CD14-positive monocyte (primary cell): Measurements from ENCODE around the gene DACT2. TPM values are rescaled to one million over a fixed set of nuclear protein-coding genes. Genes with fewer than 3 reads are reported as not detected.

ENCODE experiments used
- DNase-seq, 3 donors: peaks; one replicate each; pipeline ENCODE4 v3.0.0-alpha.2; 2011 to 2022
- H2AFZ ChIP-seq: 2 replicates; pipeline ENCODE4 v1.6.0; 2012; ENCODE audit warnings: mild to moderate bottlenecking, low read depth, low read length, inconsistent platforms; ENCODE audit not compliant: insufficient read depth, poor library complexity, severe bottlenecking
- H3K27ac ChIP-seq, 2 donors: 1 replicate in 1 of 2; 2 replicates in 1 of 2; pipeline ENCODE4 v1.5.1; 2012 to 2013; ENCODE audit warnings: low read length in 2 of 2, control low read depth in 1 of 2, inconsistent platforms in 1 of 2, low read depth in 1 of 2, mild to moderate bottlenecking in 1 of 2
- H3K27me3 ChIP-seq, 2 donors: one replicate each; pipeline versions ENCODE4 v1.6.0 to v1.6.1; 2011 to 2013; ENCODE audit warnings: low read length in 2 of 2; ENCODE audit not compliant: control insufficient read depth in 2 of 2, insufficient read depth in 2 of 2
- H3K36me3 ChIP-seq, 2 donors: replicated peaks in 1 of 2; 1 replicate in 1 of 2; 2 replicates in 1 of 2; pipeline versions ENCODE4 v1.5.1 to v1.6.1; 2012 to 2013; ENCODE audit warnings: low read length in 2 of 2, control low read depth in 1 of 2, inconsistent platforms in 1 of 2, mild to moderate bottlenecking in 1 of 2; ENCODE audit not compliant: insufficient read depth in 2 of 2, control insufficient read depth in 1 of 2
- H3K4me1 ChIP-seq, 2 donors: 1 replicate in 1 of 2; 2 replicates in 1 of 2; pipeline versions ENCODE4 v1.5.1 to v1.6.1; 2012 to 2013; ENCODE audit warnings: low read length in 2 of 2, control low read depth in 1 of 2, inconsistent platforms in 1 of 2, mild to moderate bottlenecking in 1 of 2, moderate library complexity in 1 of 2; ENCODE audit not compliant: insufficient read depth in 2 of 2, control insufficient read depth in 1 of 2
- H3K4me2 ChIP-seq: replicated peaks from 2 replicates; pipeline ENCODE3; 2012; ENCODE audit warnings: low read length, moderate library complexity, mild to moderate bottlenecking; ENCODE audit not compliant: poor library complexity, severe bottlenecking; ENCODE audit errors: extremely low read depth
- H3K4me3 ChIP-seq, 3 experiments: fragments of 200-600 bp in 1 of 3; sonication (generic) in 1 of 3; replicated peaks in 1 of 3; 1 replicate in 2 of 3; 2 replicates in 1 of 3; pipeline ENCODE4 v1.5.1; 2011 to 2013; ENCODE audit warnings: low read length in 3 of 3, mild to moderate bottlenecking in 3 of 3, control low read depth in 2 of 3, low read depth in 2 of 3, inconsistent platforms in 1 of 3, moderate library complexity in 1 of 3
- H3K79me2 ChIP-seq: 2 replicates; pipeline ENCODE4 v1.6.0; 2012; ENCODE audit warnings: mild to moderate bottlenecking, control low read depth, inconsistent platforms, low read length, moderate library complexity; ENCODE audit not compliant: insufficient read depth
- H3K9ac ChIP-seq: 2 replicates; pipeline ENCODE4 v1.6.0; 2017; ENCODE audit warnings: low read length, mild to moderate bottlenecking; ENCODE audit not compliant: insufficient read depth, poor library complexity, severe bottlenecking
- H3K9me3 ChIP-seq, 2 donors: replicated peaks in 1 of 2; 1 replicate in 1 of 2; 2 replicates in 1 of 2; pipeline versions ENCODE4 v1.5.1 to v1.6.1; 2012 to 2013; ENCODE audit warnings: low read length in 2 of 2, control low read depth in 1 of 2; ENCODE audit not compliant: control insufficient read depth in 1 of 2, insufficient read depth in 1 of 2
- H4K20me1 ChIP-seq: 2 replicates; pipeline ENCODE4 v1.6.0; 2012; ENCODE audit warnings: mild to moderate bottlenecking, low read length, control low read depth, moderate library complexity; ENCODE audit not compliant: insufficient read depth
- H3K27ac Mint-ChIP-seq, 7 donors: one replicate each; pipeline ENCODE4 v1.8.0; 2020; ENCODE audit warnings: mild to moderate bottlenecking in 7 of 7, mixed read lengths in 7 of 7, moderate library complexity in 6 of 7, inconsistent platforms in 2 of 7
- H3K27me3 Mint-ChIP-seq, 3 donors: one replicate each; pipeline ENCODE4 v1.8.0; 2021 to 2022; ENCODE audit warnings: low read depth in 3 of 3, mild to moderate bottlenecking in 3 of 3, mixed read lengths in 3 of 3, moderate library complexity in 3 of 3, inconsistent platforms in 1 of 3
- H3K36me3 Mint-ChIP-seq, 2 donors: one replicate each; pipeline ENCODE4 v1.8.0; 2020; ENCODE audit warnings: mixed read lengths in 2 of 2, inconsistent platforms in 1 of 2, mild to moderate bottlenecking in 1 of 2
- H3K4me1 Mint-ChIP-seq: one replicate; pipeline ENCODE4 v1.8.0; 2020; ENCODE audit warnings: mild to moderate bottlenecking, mixed read lengths
- H3K4me3 Mint-ChIP-seq, 2 donors: one replicate each; pipeline ENCODE4 v1.8.0; 2020; ENCODE audit warnings: mild to moderate bottlenecking in 2 of 2, mixed read lengths in 2 of 2, moderate library complexity in 1 of 2
- H3K9me3 Mint-ChIP-seq, 7 donors: one replicate each; pipeline ENCODE4 v1.8.0; 2020 to 2022; ENCODE audit warnings: mixed read lengths in 7 of 7, mild to moderate bottlenecking in 6 of 7, moderate library complexity in 6 of 7, inconsistent platforms in 2 of 7
- CTCF ChIP-seq: fragments of 200-600 bp; IDR thresholded peaks from one replicate; pipeline ENCODE4 v1.8.0; 2022; ENCODE audit warnings: antibody characterized with exemption, mild to moderate bottlenecking
- WGBS: methylation state at CpG from one replicate; pipeline ENCODE4 v1.1.5; 2013; ENCODE audit warnings: missing lambda C conversion rate; ENCODE audit not compliant: insufficient coverage; 5-methylcytosine and 5-hydroxymethylcytosine counted together
- intact Hi-C, 2 donors: fragments of 100-400 bp; cut with micrococcal nuclease; formaldehyde crosslinking; loops; one replicate each; pipeline versions ENCODE4 v1.15.0 to v1.15.1; 2023
- polyA plus RNA-seq, 3 donors: library from polyadenylated mRNA; depleted of rRNA in 1 of 3; unstranded in 2 of 3; stranded (reverse) in 1 of 3; fragments of 300-500 nt in 2 of 3; fragments of >200 nt in 1 of 3; fragmentation: Illumina TruSeq in 2 of 3; gene quantifications; 1 replicate in 2 of 3; 2 replicates in 1 of 3; pipeline ENCODE4 v1.2.3, GENCODE V29; 2012 to 2021

DACT2 gene
- polyA plus RNA-seq, 3 donors, result not detected

DNA sequence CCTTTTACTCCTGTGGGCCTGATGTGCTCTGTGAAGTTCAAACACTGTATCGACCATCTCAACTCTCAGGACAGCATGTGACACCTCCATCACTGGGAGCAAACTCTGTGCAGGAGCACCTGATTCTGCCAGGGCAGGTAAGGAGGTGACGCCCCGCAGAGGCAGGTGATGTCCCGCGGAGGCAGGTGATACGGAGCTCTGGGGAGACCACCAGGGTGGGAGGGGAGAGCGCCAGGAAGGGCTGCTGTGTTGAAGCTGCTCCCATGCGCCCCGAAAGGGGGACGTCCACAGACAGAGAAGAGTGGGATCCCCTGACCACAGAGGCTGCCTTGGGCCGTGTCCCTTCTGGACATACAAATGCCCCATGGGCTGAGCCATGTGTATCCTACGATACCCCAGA is 58.3 kb downstream of the DACT2 start:
- H2AFZ ChIP-seq, result no peak overlapping the region
- no peaks in the 10 kb centered on the region for H3K79me2 ChIP-seq
- peaks cover 0 to 9% (median 3%) of the 10 kb centered on the region in 7 donors for H3K9me3 Mint-ChIP-seq
- H3K9ac ChIP-seq, result no peak overlapping the region
- H3K36me3 ChIP-seq, result no peaks in the 10 kb centered on the region
- no peak overlapping the region for H3K4me3 Mint-ChIP-seq
- no peaks in the 10 kb centered on the region for H3K4me1 Mint-ChIP-seq
- H3K27ac ChIP-seq, result no peak overlapping the region
- H3K27ac Mint-ChIP-seq, result no peak overlapping the region
- H3K27me3 Mint-ChIP-seq, result peaks cover 0 to 1% (median 1%) of the 10 kb centered on the region in 3 donors
- no peaks in the 10 kb centered on the region for H3K4me1 ChIP-seq
- no peak overlapping the region for H3K4me3 ChIP-seq
- no peak overlapping the region for H3K4me2 ChIP-seq
- H4K20me1 ChIP-seq, result no peaks in the 10 kb centered on the region
- H3K36me3 Mint-ChIP-seq, result no peaks in the 10 kb centered on the region
- H3K9me3 ChIP-seq, result peaks cover 0 to 2% of the 10 kb centered on the region in 2 donors
- no peaks in the 10 kb centered on the region for H3K27me3 ChIP-seq
- TF ChIP-seq CTCF, result no peak
- intact Hi-C loops, result no loop called here
- 91% methylated on average over 10 of the region's 12 CpGs for WGBS
- no peak for DNase-seq

DNA sequence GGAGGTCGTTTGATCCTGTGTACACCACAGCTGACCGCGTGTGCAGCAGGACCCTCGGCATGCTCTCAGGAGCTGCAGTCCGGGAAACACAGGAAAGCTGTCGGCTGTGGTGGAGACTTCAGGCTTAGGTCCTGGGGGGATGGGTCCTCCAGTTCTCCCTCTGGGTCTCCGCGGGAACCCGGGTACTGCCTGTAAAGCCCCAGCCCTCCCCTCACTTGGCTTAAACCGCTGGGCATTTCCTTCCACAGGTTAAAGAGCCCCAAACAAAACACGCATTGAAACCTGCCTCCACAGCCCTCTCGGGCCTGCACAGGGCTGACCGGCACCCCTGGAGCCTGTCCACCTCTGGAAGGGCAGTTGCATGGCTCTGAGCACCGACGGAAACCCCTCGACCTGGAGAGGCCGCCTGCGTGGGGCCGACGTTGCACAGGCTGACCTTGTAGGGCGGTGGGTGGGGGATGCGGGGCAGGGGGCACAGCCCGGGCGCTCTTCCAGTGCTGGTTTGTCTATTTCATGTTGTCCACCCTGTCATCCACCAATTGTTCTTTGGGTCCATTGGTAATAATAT is 59.1 kb downstream of the DACT2 start:
- no peak for DNase-seq
- intact Hi-C loops, result no loop called here
- no peaks in the 10 kb centered on the region for H3K4me1 ChIP-seq

More for the DNA sequence above, 59.1 kb downstream of the DACT2 start:
- Histone ChIP-seq H3K36me3 (no peaks in the 10 kb centered on the region), H3K79me2 (no peaks in the 10 kb centered on the region), H3K9ac (no peak overlapping the region), H2AFZ (no peak overlapping the region), H4K20me1 (no peaks in the 10 kb centered on the region), H3K4me2 (no peak overlapping the region), H3K9me3 (peaks cover 0 to 5% of the 10 kb centered on the region in 2 donors), H3K27ac (no peak overlapping the region), H3K27me3 (no peaks in the 10 kb centered on the region), H3K4me3 (no peak overlapping the region)
- no peak for TF ChIP-seq CTCF
- Mint-ChIP-seq H3K4me1 (no peaks in the 10 kb centered on the region), H3K4me3 (no peak overlapping the region), H3K27ac (no peak overlapping the region), H3K27me3 (peaks cover 0 to 1% (median 0%) of the 10 kb centered on the region in 3 donors), H3K9me3 (peaks cover 0 to 12% (median 4%) of the 10 kb centered on the region in 7 donors), H3K36me3 (no peaks in the 10 kb centered on the region)
- WGBS, result 74% methylated on average over 19 of the region's 24 CpGs
